HG03442 (cell line): ENCODE results near the gene TJP1.
"Not testable (repeated sequence)": the region's sequence is repeated elsewhere in the genome, so short reads cannot be mapped to it uniquely, and the experiment has no call there.

Source experiments
- ATAC-seq: cut with Tn5 transposase; IDR thresholded peaks from one replicate; pipeline ENCODE4 v1.9.1; 2021; ENCODE audit warnings: mild to moderate bottlenecking, moderate library complexity; ENCODE audit not compliant: unreplicated experiment

Gene TJP1

GRCh38 chr15:29708519-29708918 is 113.7 kb downstream of the TJP1 start:
- ATAC-seq, result no peak

GRCh38 chr15:29704950-29705597 is 117.2 kb downstream of the TJP1 start:
- ATAC-seq, result no peak

GRCh38 chr15:29701151-29701550 is 121.1 kb downstream of the TJP1 start:
- ATAC-seq, result no peak

- no peak for ATAC-seq
Observed at GRCh38 chr15:29700296-29700695, 122.0 kb downstream of the TJP1 start.

- ATAC-seq, result no peak
Observed at GRCh38 chr15:29699791-29700190, 122.5 kb downstream of the TJP1 start.

GRCh38 chr15:29698030-29698701 is 124.1 kb downstream of the TJP1 start:
- no peak for ATAC-seq

- no peak for ATAC-seq
Observed at GRCh38 chr15:29696950-29697738, 125.1 kb downstream of the TJP1 start.

GRCh38 chr15:29696506-29696905 is 125.8 kb downstream of the TJP1 start:
- not testable (repeated sequence) for ATAC-seq

- no peak for ATAC-seq
Observed at GRCh38 chr15:29695489-29696167, 126.6 kb downstream of the TJP1 start.

- ATAC-seq, result no peak
Observed at GRCh38 chr15:29693225-29693624, 129.0 kb downstream of the TJP1 start.

- ATAC-seq, result no peak
Observed at GRCh38 chr15:29692527-29692926, 129.7 kb downstream of the TJP1 start.

- no peak for ATAC-seq
Observed at GRCh38 chr15:29690765-29691475, 131.3 kb downstream of the TJP1 start.

- ATAC-seq, result no peak
Observed at GRCh38 chr15:29689287-29689986, 132.8 kb downstream of the TJP1 start.

- ATAC-seq, result no peak
Observed at GRCh38 chr15:29688506-29689286, 133.6 kb downstream of the TJP1 start.

- ATAC-seq, result no peak
Observed at GRCh38 chr15:29687939-29688505, 134.2 kb downstream of the TJP1 start.

GRCh38 chr15:29687204-29687815 is 135.0 kb downstream of the TJP1 start:
- no peak for ATAC-seq

GRCh38 chr15:29686445-29687203 is 135.6 kb downstream of the TJP1 start:
- ATAC-seq, result no peak

GRCh38 chr15:29686079-29686425 is 136.2 kb downstream of the TJP1 start:
- ATAC-seq, result no peak
